HUES64 (cell line): Measurements from ENCODE around the gene FRG1.
"Not testable (repeated sequence)": the region's sequence is repeated elsewhere in the genome, so short reads cannot be mapped to it uniquely, and the experiment has no call there.

Experiments
- H3K27ac ChIP-seq: 2 replicates; pipeline ENCODE4 v1.7.0; 2013; ENCODE audit warnings: low read depth, low read length, inconsistent platforms
- H3K27me3 ChIP-seq: 2 replicates; pipeline ENCODE4 v1.6.1; 2013; ENCODE audit warnings: mild to moderate bottlenecking, low read length; ENCODE audit not compliant: insufficient read depth
- H3K36me3 ChIP-seq: 2 replicates; pipeline ENCODE4 v1.6.1; 2013; ENCODE audit warnings: mild to moderate bottlenecking, low read length; ENCODE audit not compliant: insufficient read depth
- H3K4me1 ChIP-seq: 2 replicates; pipeline ENCODE4 v1.6.1; 2013; ENCODE audit warnings: mild to moderate bottlenecking, low read length, moderate library complexity; ENCODE audit not compliant: insufficient read depth
- H3K4me3 ChIP-seq: 2 replicates; pipeline ENCODE4 v1.5.1; 2013; ENCODE audit warnings: mild to moderate bottlenecking, low read length, moderate library complexity
- H3K9ac ChIP-seq: 2 replicates; pipeline ENCODE4 v1.6.1; 2013; ENCODE audit warnings: mild to moderate bottlenecking, low read depth, low read length
- H3K9me3 ChIP-seq: 2 replicates; pipeline ENCODE4 v1.6.1; 2013; ENCODE audit warnings: low read depth, low read length; ENCODE audit not compliant: insufficient read depth
- WGBS: fragments of 150-250, 120-280 bp; methylation state at CpG from one replicate; pipeline ENCODE4 v1.1.7; 2013; ENCODE audit warnings: missing lambda C conversion rate; 5-methylcytosine and 5-hydroxymethylcytosine counted together

The FRG1 gene

DNA sequence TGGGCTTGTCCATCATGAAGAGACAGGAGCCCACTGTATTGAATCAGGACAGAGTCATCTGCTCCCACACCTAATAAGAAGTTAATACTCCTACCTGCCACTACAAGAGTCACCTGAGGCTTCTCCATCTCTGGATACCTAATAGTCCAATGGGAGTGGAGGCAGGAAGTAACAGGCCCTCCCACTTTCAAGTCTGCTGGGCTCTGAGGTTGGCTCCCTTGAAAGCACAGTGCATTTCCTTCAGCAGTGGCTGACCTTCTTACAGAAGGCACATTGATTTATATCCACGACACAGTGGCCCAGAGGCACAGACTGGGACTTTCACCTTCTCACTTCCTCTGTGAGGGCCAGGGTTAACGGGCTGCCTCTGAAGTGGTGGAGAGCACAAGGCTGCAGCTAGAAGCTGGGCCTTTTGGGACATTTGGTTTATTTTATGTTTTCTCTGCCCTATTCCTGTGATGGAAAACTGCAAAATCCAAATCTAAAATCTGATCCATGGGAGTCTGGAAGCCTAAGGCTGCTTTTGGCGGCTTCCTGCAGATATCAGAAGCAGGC, 48.3 kb downstream of the FRG1 start:
- peaks cover 32% of the 10 kb centered on the region for H3K9me3 ChIP-seq
- H3K4me3 ChIP-seq, result no peak overlapping the region
- no peak overlapping the region for H3K27ac ChIP-seq
- H3K4me1 ChIP-seq, result no peaks in the 10 kb centered on the region
- H3K36me3 ChIP-seq, result no peaks in the 10 kb centered on the region
- 67% methylated on average over 3 of the region's 3 CpGs for WGBS
- H3K27me3 ChIP-seq, result no peaks in the 10 kb centered on the region
- H3K9ac ChIP-seq, result no peak overlapping the region

DNA sequence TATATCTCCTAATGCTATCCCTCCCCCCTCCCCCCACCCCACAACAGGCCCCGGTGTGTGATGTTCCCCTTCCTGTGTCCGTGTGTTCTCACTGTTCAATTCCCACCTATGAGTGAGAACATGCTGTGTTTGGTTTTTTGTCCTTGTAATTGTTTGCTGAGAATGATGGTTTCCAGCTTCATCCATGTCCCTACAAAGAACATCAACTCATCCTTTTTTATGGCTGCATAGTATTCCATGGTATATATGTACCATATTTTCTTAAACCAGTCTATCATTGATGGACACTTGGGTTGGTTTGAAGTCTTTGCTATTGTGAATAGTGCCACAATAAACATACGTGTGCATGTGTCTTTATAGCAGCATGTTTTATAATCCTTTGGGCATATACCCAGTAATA, 49.3 kb downstream of the FRG1 start:
- not testable (repeated sequence) for H3K27ac ChIP-seq
- H3K9me3 ChIP-seq, result peaks cover 41% of the 10 kb centered on the region

More for the DNA sequence above, 49.3 kb downstream of the FRG1 start:
- not testable (repeated sequence) for H3K27me3 ChIP-seq, H3K36me3 ChIP-seq, H3K9ac ChIP-seq, H3K4me3 ChIP-seq, H3K4me1 ChIP-seq
- 100% methylated on average over 1 of the region's 3 CpGs for WGBS
